RWPE1 (cell line): ENCODE measurements around the gene TMTC1.

Experiments used
- CTCF ChIA-PET: fragments of 350-600 bp; sonication (Branson Sonifier 250); formaldehyde crosslinking; extraction: SDS; loops from one replicate; lab custom pipeline; 2021; lab: Yijun Ruan, JAX
- POLR2A ChIA-PET: fragments of 400-600 bp; formaldehyde crosslinking; extraction: SDS; loops from one replicate; lab custom pipeline; 2020; ENCODE audit warnings: antibody characterized with exemption; ENCODE audit not compliant: low non-redundant PET; lab: Yijun Ruan, JAX
- DNase-seq: peaks from one replicate; pipeline ENCODE4 v3.0.0; 2012; ENCODE audit warnings: low spot score
- H3K27ac ChIP-seq: fragments of 450-650 bp; 2 replicates; pipeline ENCODE4 v1.5.1; 2017
- CTCF ChIP-seq: fragments of 450-650 bp; conservative IDR thresholded peaks from 2 replicates; pipeline ENCODE4 v1.5.1; 2017; ENCODE audit warnings: low read depth, mild to moderate bottlenecking

TMTC1 gene

GRCh38 chr12:29703528-29703927 is 80.2 kb downstream of the TMTC1 start:
- POLR2A ChIA-PET, result no interaction called here
- no peak for TF ChIP-seq CTCF
- CTCF ChIA-PET, result no interaction called here
- H3K27ac ChIP-seq, result no peak overlapping the region
- DNase-seq, result no peak

- no peak for DNase-seq
- POLR2A ChIA-PET, result no interaction called here
- TF ChIP-seq CTCF, result no peak
- no peak overlapping the region for H3K27ac ChIP-seq
- CTCF ChIA-PET, result no interaction called here
Measured at GRCh38 chr12:29702972-29703371, 80.8 kb downstream of the TMTC1 start.

GRCh38 chr12:29702222-29702621 is 81.5 kb downstream of the TMTC1 start:
- CTCF ChIA-PET, result interaction anchor here (0.6 kb wide), 1 partner anchor 54 kb away, joined by 3 read pairs; no protein-coding TSS in a partner anchor

GRCh38 chr12:29700761-29701481 is 82.8 kb downstream of the TMTC1 start:
- no peak for DNase-seq
- no peak overlapping the region for H3K27ac ChIP-seq
- no peak for TF ChIP-seq CTCF
- CTCF ChIA-PET, result interaction anchor here (0.5 to 0.6 kb wide), 2 partner anchors 16 to 582 kb away, joined by 3 read pairs; no protein-coding TSS in a partner anchor
- POLR2A ChIA-PET, result no interaction called here

More at GRCh38 chr12:29702222-29702621, 81.5 kb downstream of the TMTC1 start:
- POLR2A ChIA-PET, result no interaction called here
- no peak overlapping the region for H3K27ac ChIP-seq
- TF ChIP-seq CTCF, result no peak
- no peak for DNase-seq

GRCh38 chr12:29698756-29699155 is 85.0 kb downstream of the TMTC1 start:
- DNase-seq, result no peak
- ChIA-PET POLR2A (no interaction called here), CTCF (no interaction called here)
- no peak for TF ChIP-seq CTCF
- no peak overlapping the region for H3K27ac ChIP-seq

- ChIA-PET CTCF (no interaction called here), POLR2A (no interaction called here)
- no peak overlapping the region for H3K27ac ChIP-seq
- TF ChIP-seq CTCF, result no peak
- DNase-seq, result no peak
Measured at GRCh38 chr12:29695800-29696199, 87.9 kb downstream of the TMTC1 start.
